Neural crest cell (in vitro differentiated cells): ENCODE data around the gene RNF220. TPM values are rescaled to one million over a fixed set of nuclear protein-coding genes. Genes with fewer than 3 reads are reported as not detected.

Source experiments
- DNase-seq: peaks from one replicate; pipeline ENCODE4 v3.0.0; 2021; ENCODE audit warnings: low read depth, mixed read lengths, low spot score
- H3K27ac Mint-ChIP-seq: one replicate; pipeline ENCODE4 v1.8.0; 2021; ENCODE audit warnings: mild to moderate bottlenecking, mixed read lengths; ENCODE audit not compliant: unreplicated experiment
- H3K27me3 Mint-ChIP-seq: 2 replicates; pipeline ENCODE4 v1.8.0; 2021; ENCODE audit warnings: low read depth, mild to moderate bottlenecking, mixed read lengths
- H3K36me3 Mint-ChIP-seq: 2 replicates; pipeline ENCODE4 v1.8.0; 2021; ENCODE audit warnings: low read depth, mild to moderate bottlenecking, mixed read lengths
- H3K4me1 Mint-ChIP-seq: 2 replicates; pipeline ENCODE4 v1.8.0; 2021; ENCODE audit warnings: mixed read lengths
- H3K4me3 Mint-ChIP-seq: one replicate; pipeline ENCODE4 v1.8.0; 2021; ENCODE audit warnings: mild to moderate bottlenecking, mixed read lengths
- H3K9me3 Mint-ChIP-seq: 2 replicates; pipeline ENCODE4 v1.8.0; 2021; ENCODE audit warnings: mixed read lengths
- total RNA-seq: library from RNA; stranded (reverse); gene quantifications from 2 replicates; pipeline ENCODE4 v1.2.1, GENCODE V29; 2021
- TF ChIP-seq, protein P1 (sequence below): fragments of 200-600 bp; sonication (generic); conservative IDR thresholded peaks from 2 replicates; pipeline ENCODE4 v1.5.0; 2021; ENCODE audit warnings: antibody characterized with exemption, mild to moderate bottlenecking

RNF220 gene
- total RNA-seq, 1 donor from 2014 or later: 96.7 TPM

- Mint-ChIP-seq H3K27ac (no peak overlapping the region), H3K9me3 (no peaks in the 10 kb centered on the region), H3K4me1 (peaks cover 10% of the 10 kb centered on the region), H3K36me3 (no peaks in the 10 kb centered on the region), H3K4me3 (no peak overlapping the region), H3K27me3 (peaks cover 70% of the 10 kb centered on the region)
- TF ChIP-seq, protein P1, sequence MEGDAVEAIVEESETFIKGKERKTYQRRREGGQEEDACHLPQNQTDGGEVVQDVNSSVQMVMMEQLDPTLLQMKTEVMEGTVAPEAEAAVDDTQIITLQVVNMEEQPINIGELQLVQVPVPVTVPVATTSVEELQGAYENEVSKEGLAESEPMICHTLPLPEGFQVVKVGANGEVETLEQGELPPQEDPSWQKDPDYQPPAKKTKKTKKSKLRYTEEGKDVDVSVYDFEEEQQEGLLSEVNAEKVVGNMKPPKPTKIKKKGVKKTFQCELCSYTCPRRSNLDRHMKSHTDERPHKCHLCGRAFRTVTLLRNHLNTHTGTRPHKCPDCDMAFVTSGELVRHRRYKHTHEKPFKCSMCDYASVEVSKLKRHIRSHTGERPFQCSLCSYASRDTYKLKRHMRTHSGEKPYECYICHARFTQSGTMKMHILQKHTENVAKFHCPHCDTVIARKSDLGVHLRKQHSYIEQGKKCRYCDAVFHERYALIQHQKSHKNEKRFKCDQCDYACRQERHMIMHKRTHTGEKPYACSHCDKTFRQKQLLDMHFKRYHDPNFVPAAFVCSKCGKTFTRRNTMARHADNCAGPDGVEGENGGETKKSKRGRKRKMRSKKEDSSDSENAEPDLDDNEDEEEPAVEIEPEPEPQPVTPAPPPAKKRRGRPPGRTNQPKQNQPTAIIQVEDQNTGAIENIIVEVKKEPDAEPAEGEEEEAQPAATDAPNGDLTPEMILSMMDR: no peak
- no peak for DNase-seq
These were observed 3.5 kb upstream of the RNF220 start for GRCh38 chr1:44401256-44402228.

DNA sequence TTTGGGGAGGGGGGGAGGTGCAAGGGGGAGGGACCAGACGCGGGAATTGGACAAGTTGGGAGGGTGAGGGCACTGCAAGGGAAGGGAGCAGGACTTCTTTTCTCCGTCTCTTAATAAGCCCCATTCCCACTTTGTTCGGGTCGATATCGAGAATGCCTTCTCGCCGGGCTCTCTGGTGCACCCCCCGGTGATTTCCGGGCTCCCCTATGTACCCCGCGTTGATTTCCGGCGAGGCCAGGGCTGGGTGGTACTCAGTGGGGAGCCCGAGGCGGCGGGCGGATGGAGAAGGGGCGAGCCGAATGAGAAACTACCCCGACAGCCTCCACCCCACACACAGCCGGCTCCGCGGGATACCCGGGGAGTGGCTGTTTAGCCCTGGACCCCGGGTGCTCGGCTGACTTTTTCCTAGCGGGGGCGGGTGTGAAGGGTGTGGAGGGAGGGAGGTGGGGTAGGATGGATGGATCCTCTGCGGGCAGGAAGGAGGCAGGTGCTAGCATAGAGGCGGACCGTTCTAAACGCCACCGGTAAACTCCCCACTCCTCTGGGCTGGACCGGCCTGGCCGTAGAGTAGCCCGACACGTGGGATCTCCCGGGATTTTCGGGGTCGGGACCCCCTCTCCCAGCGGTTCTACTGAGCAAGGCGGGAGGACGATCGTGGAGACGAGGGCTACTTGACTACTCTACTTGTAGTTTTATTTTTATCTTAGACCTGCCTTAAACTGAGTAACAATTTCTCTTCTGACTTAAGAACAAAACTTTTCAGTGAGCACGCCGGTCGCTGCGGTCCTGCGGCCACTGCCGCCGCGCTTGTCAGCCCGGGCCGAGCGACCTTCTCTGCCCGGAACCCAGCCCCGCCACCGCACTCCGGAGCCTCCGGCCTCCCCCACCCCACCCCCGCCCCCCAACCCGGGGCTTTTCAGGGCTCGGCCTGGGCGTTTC lies 1.0 kb downstream of the RNF220 start:
- H3K27me3 Mint-ChIP-seq: peaks cover 45% of the 10 kb centered on the region
- H3K4me1 Mint-ChIP-seq: peaks cover 27% of the 10 kb centered on the region
- peak overlapping the region; percentile 93 for H3K4me3 Mint-ChIP-seq
- H3K27ac Mint-ChIP-seq: no peak overlapping the region
- TF ChIP-seq, protein P1: no peak
- no peaks in the 10 kb centered on the region for H3K36me3 Mint-ChIP-seq
- DNase-seq: no peak
- H3K9me3 Mint-ChIP-seq: no peaks in the 10 kb centered on the region

- TF ChIP-seq, protein P1: no peak
- peaks cover 27% of the 10 kb centered on the region for H3K4me1 Mint-ChIP-seq
- H3K9me3 Mint-ChIP-seq: no peaks in the 10 kb centered on the region
- peak overlapping the region; percentile 93 for H3K4me3 Mint-ChIP-seq
- H3K36me3 Mint-ChIP-seq: no peaks in the 10 kb centered on the region
- H3K27ac Mint-ChIP-seq: no peak overlapping the region
- H3K27me3 Mint-ChIP-seq: peaks cover 37% of the 10 kb centered on the region
- no peak for DNase-seq
These were observed 1.8 kb downstream of the RNF220 start for GRCh38 chr1:44406737-44407429.

DNA sequence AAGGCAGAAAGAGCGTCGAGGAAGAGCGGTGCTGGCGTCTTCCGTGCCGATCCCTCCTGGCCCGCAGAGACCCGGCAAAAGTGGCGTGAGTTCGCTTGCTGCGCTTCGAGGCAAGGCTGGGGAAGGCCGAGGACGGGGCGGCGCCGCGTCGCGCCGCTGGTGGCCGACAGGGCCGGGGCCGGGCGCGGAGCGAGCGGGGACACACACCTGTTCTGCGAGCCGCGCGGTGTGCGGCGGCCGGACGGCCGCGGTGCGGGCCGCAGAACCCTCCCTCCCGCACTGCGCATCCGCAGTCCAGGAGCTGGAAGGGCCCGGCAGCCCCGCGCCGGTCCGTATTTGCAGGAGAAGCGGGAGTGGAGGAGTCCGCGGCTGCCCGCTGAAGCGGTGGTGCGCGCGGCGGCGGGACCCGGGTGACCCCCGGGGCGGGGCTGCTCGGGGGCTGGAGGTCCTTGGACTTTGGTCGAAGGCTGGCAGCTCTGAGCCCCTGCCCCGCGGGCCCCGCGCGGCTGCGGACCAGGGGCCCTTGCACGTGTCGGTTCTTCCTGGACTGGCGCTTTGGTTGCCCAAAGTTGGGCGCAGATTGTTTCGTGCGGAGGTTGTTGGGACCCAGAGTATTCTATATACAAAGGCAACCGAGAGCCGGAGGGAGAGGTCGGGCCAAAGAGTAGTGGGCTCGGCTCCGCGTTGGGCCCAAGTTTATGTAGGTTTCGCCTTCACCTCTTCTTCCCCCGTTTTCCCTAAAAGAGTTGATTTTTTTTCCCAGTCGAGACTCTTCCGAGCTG lies 2.6 kb downstream of the RNF220 start:
- Mint-ChIP-seq H3K27me3 (peaks cover 31% of the 10 kb centered on the region), H3K36me3 (peaks cover 3% of the 10 kb centered on the region), H3K4me1 (peaks cover 27% of the 10 kb centered on the region), H3K9me3 (no peaks in the 10 kb centered on the region), H3K27ac (no peak overlapping the region), H3K4me3 (peak overlapping the region; percentile 93)
- peak; percentile 31 for DNase-seq
- TF ChIP-seq, protein P1: no peak
